Measurements from ENCODE around the gene TUBG2. TPM values are rescaled to one million over a fixed set of nuclear protein-coding genes. Genes with fewer than 3 reads are reported as not detected.

Gene TUBG2
- polyA plus RNA-seq, 1 of the 3 experiments (the other 2 are of a cell fraction) = 33.9 TPM

GRCh38 chr17:42669705-42669976 is 10.6 kb downstream of the TUBG2 start:
- H3K9me3 ChIP-seq = no peaks in the 10 kb centered on the region
- POLR2A ChIA-PET = no interaction called here
- H4K20me1 ChIP-seq (ENCODE audit: insufficient read depth) = peaks cover 13% of the 10 kb centered on the region
- H3K4me2 ChIP-seq = no peak overlapping the region
- no peak overlapping the region for H3K9ac ChIP-seq
- peaks cover 15 to 39% of the 10 kb centered on the region in 2 experiments for H3K4me1 ChIP-seq (ENCODE audit: control insufficient read depth in 1 of 2, insufficient read depth in 2 of 2, low read depth in 1 of 2, low read length in 1 of 2)
- TF ChIP-seq NFIC (IDR thresholded peaks at IDR 0.05; ENCODE audit: borderline replicate concordance) (no peak), IRF3 (IDR thresholded peaks at IDR 0.05; ENCODE audit: low read depth, low read length) (no peak), GABPA (IDR thresholded peaks at IDR 0.05; ENCODE audit: low read depth) (no peak), RXRA (IDR thresholded peaks at IDR 0.05; ENCODE audit: borderline replicate concordance, low read depth) (no peak), REST (IDR thresholded peaks at IDR 0.05; ENCODE audit: low read depth, low read length) (no peak), TCF12 (IDR thresholded peaks at IDR 0.05) (no peak), USF2 (IDR thresholded peaks at IDR 0.05; ENCODE audit: borderline replicate concordance, low read depth, low read length) (no peak), CTCF (IDR thresholded peaks at IDR 0.05) (no peak), YY1 (IDR thresholded peaks at IDR 0.05; ENCODE audit: low read depth) (no peak), ELF1 (IDR thresholded peaks at IDR 0.05) (no peak)
- peaks cover 32 to 58% of the 10 kb centered on the region in 2 experiments for H3K36me3 ChIP-seq (replicated peaks in 1 of 2; ENCODE audit: control insufficient read depth in 1 of 2, insufficient read depth in 2 of 2, low read length in 1 of 2)
- H3K9me2 ChIP-seq = no peaks in the 10 kb centered on the region
- no peak for DNase-seq
- H3K27me3 ChIP-seq (ENCODE audit: insufficient read depth) = no peaks in the 10 kb centered on the region
- peaks cover 18% of the 10 kb centered on the region for H3F3A ChIP-seq (replicated peaks; ENCODE audit: insufficient read depth)
- CTCF ChIA-PET = interaction anchor here (0.9 to 6.2 kb wide), 4 partner anchors 8 to 92 kb away, joined by 3 to 37 read pairs (median 3); partner anchors contain the start of gene PSMC3IP
- H3K79me2 ChIP-seq (ENCODE audit: insufficient read depth) = peaks cover 24% of the 10 kb centered on the region
- peak overlapping the region in 1 of 2 experiments; percentile 69; a peak in 1 of 4 replicates for H3K27ac ChIP-seq (ENCODE audit: low read depth in 2 of 2, low read length in 1 of 2)
- H2AFZ ChIP-seq (ENCODE audit: low read depth) = no peak overlapping the region
- H3K4me3 ChIP-seq (ENCODE audit: low read depth in 2 of 2, low read length in 1 of 2) = no peak overlapping the region
- 91% methylated on average over 6 of the region's 12 CpGs for WGBS (ENCODE audit: low lambda C conversion rate)

Measured in SK-N-SH (cell line).